HEK293 (cell line): ENCODE results near the gene ZNF45.
A peak's percentile ranks its signal among the peaks of the same experiment; 100 is the strongest.

Experiments
- BCL6B ChIP-seq: fragments of 450-650 bp; formaldehyde crosslinking; IDR thresholded peaks from 2 replicates; pipeline ENCODE4 v1.5.1; 2017; ENCODE audit warnings: missing biosample characterization, missing genetic modification characterization
- IKZF3 ChIP-seq: fragments of 450-650 bp; IDR thresholded peaks from 2 replicates; pipeline ENCODE4 v1.5.0; 2018; ENCODE audit warnings: missing biosample characterization, mild to moderate bottlenecking, missing genetic modification characterization, moderate library complexity
- INSM2 ChIP-seq: fragments of 450-650 bp; formaldehyde crosslinking; IDR thresholded peaks from 2 replicates; pipeline ENCODE4 v1.5.1; 2016; ENCODE audit warnings: missing biosample characterization, missing genetic modification characterization
- KLF9 ChIP-seq: fragments of 450-650 bp; formaldehyde crosslinking; IDR thresholded peaks from 2 replicates; pipeline ENCODE4 v1.5.1; 2016; ENCODE audit warnings: missing biosample characterization, missing genetic modification characterization, low read depth
- PBX3 ChIP-seq: sonication (generic); formaldehyde crosslinking; IDR thresholded peaks from 2 replicates; pipeline ENCODE4 v1.8.1; 2022; ENCODE audit warnings: mild to moderate bottlenecking, moderate library complexity, missing genetic modification reagents
- RBAK ChIP-seq: fragments of 450-650 bp; formaldehyde crosslinking; IDR thresholded peaks from 2 replicates; pipeline ENCODE4 v1.5.1; 2016; ENCODE audit warnings: missing biosample characterization, missing genetic modification characterization
- SP7 ChIP-seq: fragments of 450-650 bp; formaldehyde crosslinking; IDR thresholded peaks from 2 replicates; pipeline ENCODE4 v1.5.1; 2016; ENCODE audit warnings: missing biosample characterization, missing genetic modification characterization
- YY1 ChIP-seq: fragments of 450-650 bp; formaldehyde crosslinking; IDR thresholded peaks from 2 replicates; pipeline ENCODE4 v1.5.1; 2018; ENCODE audit warnings: missing biosample characterization, missing genetic modification characterization
- ZBTB11 ChIP-seq: fragments of 450-650 bp; formaldehyde crosslinking; conservative IDR thresholded peaks from 2 replicates; pipeline ENCODE4 v1.5.1; 2016; ENCODE audit warnings: low read depth, missing biosample characterization, missing genetic modification characterization
- ZBTB21 ChIP-seq: fragments of 450-650 bp; formaldehyde crosslinking; IDR thresholded peaks from 2 replicates; pipeline ENCODE4 v1.5.1; 2017; ENCODE audit warnings: missing biosample characterization, missing genetic modification characterization
- ZBTB7A ChIP-seq: fragments of 450-650 bp; formaldehyde crosslinking; IDR thresholded peaks from 2 replicates; pipeline ENCODE4 v1.5.1; 2016; ENCODE audit warnings: low read depth, missing biosample characterization, missing genetic modification characterization
- ZNF223 ChIP-seq: fragments of 450-650 bp; formaldehyde crosslinking; IDR thresholded peaks from 2 replicates; pipeline ENCODE4 v1.5.1; 2016; ENCODE audit warnings: missing biosample characterization, missing genetic modification characterization
- ZNF26 ChIP-seq: fragments of 450-650 bp; formaldehyde crosslinking; IDR thresholded peaks from 2 replicates; pipeline ENCODE4 v1.5.1; 2016; ENCODE audit warnings: missing biosample characterization, missing genetic modification characterization
- ZNF324 ChIP-seq: fragments of 450-650 bp; formaldehyde crosslinking; IDR thresholded peaks from 2 replicates; pipeline ENCODE4 v1.5.1; 2016; ENCODE audit warnings: missing biosample characterization, missing genetic modification characterization
- ZNF449 ChIP-seq: fragments of 450-650 bp; formaldehyde crosslinking; IDR thresholded peaks from 2 replicates; pipeline ENCODE4 v1.5.1; 2017; ENCODE audit warnings: missing biosample characterization, mild to moderate bottlenecking, missing genetic modification characterization, moderate library complexity
- ZNF48 ChIP-seq: fragments of 450-650 bp; formaldehyde crosslinking; IDR thresholded peaks from 2 replicates; pipeline ENCODE4 v1.5.1; 2016; ENCODE audit warnings: missing biosample characterization, missing genetic modification characterization
- ZNF488 ChIP-seq: fragments of 450-650 bp; formaldehyde crosslinking; IDR thresholded peaks from 2 replicates; pipeline ENCODE4 v1.5.1; 2016; ENCODE audit warnings: missing biosample characterization, missing genetic modification characterization
- ZNF521 ChIP-seq: fragments of 450-650 bp; formaldehyde crosslinking; IDR thresholded peaks from 2 replicates; pipeline ENCODE4 v1.5.1; 2017; ENCODE audit warnings: missing biosample characterization, mild to moderate bottlenecking, missing genetic modification characterization
- ZNF530 ChIP-seq: fragments of 450-650 bp; formaldehyde crosslinking; IDR thresholded peaks from 2 replicates; pipeline ENCODE4 v1.5.1; 2016; ENCODE audit warnings: low read depth, missing biosample characterization, missing genetic modification characterization
- ZNF560 ChIP-seq: fragments of 450-650 bp; formaldehyde crosslinking; IDR thresholded peaks from 2 replicates; pipeline ENCODE4 v1.5.1; 2017; ENCODE audit warnings: missing biosample characterization, missing genetic modification characterization, borderline replicate concordance
- ZNF610 ChIP-seq: fragments of 450-650 bp; formaldehyde crosslinking; IDR thresholded peaks from 2 replicates; pipeline ENCODE4 v1.5.1; 2016; ENCODE audit warnings: missing biosample characterization, missing genetic modification characterization, borderline replicate concordance
- ZNF785 ChIP-seq: fragments of 450-650 bp; formaldehyde crosslinking; IDR thresholded peaks from 2 replicates; pipeline ENCODE4 v1.5.1; 2016; ENCODE audit warnings: missing biosample characterization, missing genetic modification characterization
- ZNF843 ChIP-seq: fragments of 450-650 bp; formaldehyde crosslinking; IDR thresholded peaks from 2 replicates; pipeline ENCODE4 v1.5.1; 2016; ENCODE audit warnings: missing biosample characterization, missing genetic modification characterization
- ZSCAN18 ChIP-seq: fragments of 450-650 bp; formaldehyde crosslinking; IDR thresholded peaks from 2 replicates; pipeline ENCODE4 v1.5.1; 2016; ENCODE audit warnings: missing biosample characterization, missing genetic modification characterization

Gene ZNF45

GRCh38 chr19:43901395-43902390 lies 33.4 kb downstream of the ZNF45 start (continued):
- TF ChIP-seq ZNF26 (tag by site-specific recombination): no peak
- no peak for TF ChIP-seq ZNF488 (tag by site-specific recombination)
- peak; percentile 95 for TF ChIP-seq YY1 (tag by site-specific recombination)
- TF ChIP-seq ZNF785 (tag by site-specific recombination): peak; percentile 76
- peak; percentile 60; the same call in 1 of the 2 replicates for TF ChIP-seq ZNF530
- peak; percentile 14; the same call in 1 of the 2 replicates for TF ChIP-seq RBAK (tag by site-specific recombination)
- TF ChIP-seq SP7 (tag by site-specific recombination): peak; percentile 78; the same call in 1 of the 2 replicates
- peak; percentile 51 for TF ChIP-seq INSM2
- TF ChIP-seq ZBTB11 (tag by site-specific recombination): peak; percentile 94
- no peak for TF ChIP-seq ZNF48 (tag by site-specific recombination)
- TF ChIP-seq ZNF324 (tag by site-specific recombination): peak; percentile 97
- peak; percentile 87 for TF ChIP-seq KLF9 (tag by site-specific recombination)
- peak; percentile 81; the same call in 1 of the 2 replicates for TF ChIP-seq ZSCAN18 (tag by site-specific recombination)
- TF ChIP-seq PBX3 (CRISPR knock-in tag): no peak
- TF ChIP-seq ZNF521 (tag by site-specific recombination): no peak
- peak; percentile 71 for TF ChIP-seq ZNF843
- peak; percentile 81; the same call in 1 of the 2 replicates for TF ChIP-seq ZNF610 (tag by site-specific recombination)
- TF ChIP-seq IKZF3 (tag by site-specific recombination): no peak
- no peak for TF ChIP-seq BCL6B (tag by site-specific recombination)
- peak; percentile 63; the same call in 1 of the 2 replicates for TF ChIP-seq ZNF223 (tag by site-specific recombination)
- peak; percentile 88 for TF ChIP-seq ZBTB21 (tag by site-specific recombination)
- TF ChIP-seq ZNF560 (tag by site-specific recombination): 0 out of 2 replicates have a peak, but pooled peaks have one; percentile 15
- 0 out of 2 replicates have a peak, but pooled peaks have one; percentile 12 for TF ChIP-seq ZNF449 (tag by site-specific recombination)
- TF ChIP-seq ZBTB7A (tag by site-specific recombination): peak; percentile 77
